K562 (cell line): ENCODE results near the gene DDX54. TPM values are rescaled to one million over a fixed set of nuclear protein-coding genes. Genes with fewer than 3 reads are reported as not detected.

Experiments used
- CBFB ChIP-seq: sonication (generic); formaldehyde crosslinking; IDR thresholded peaks from 2 replicates; pipeline ENCODE4 v1.4.0; 2020; ENCODE audit warnings: mild to moderate bottlenecking, missing genetic modification reagents
- CHAMP1 ChIP-seq: fragments of 450-650 bp; IDR thresholded peaks from 2 replicates; pipeline ENCODE4 v1.6.1; 2016; ENCODE audit warnings: mild to moderate bottlenecking
- HMGXB4 ChIP-seq: sonication (generic); formaldehyde crosslinking; IDR thresholded peaks from 2 replicates; pipeline ENCODE4 v1.8.1; 2023; ENCODE audit warnings: mild to moderate bottlenecking, missing genetic modification reagents
- MTA3 ChIP-seq: fragments of 450-650 bp; formaldehyde crosslinking; IDR thresholded peaks from 2 replicates; pipeline ENCODE4 v1.6.1; 2017; ENCODE audit warnings: mild to moderate bottlenecking, borderline replicate concordance
- NFYB ChIP-seq: IDR thresholded peaks from 2 replicates; pipeline ENCODE4 v1.6.1; 2011; ENCODE audit warnings: mild to moderate bottlenecking, moderate library complexity; ENCODE audit not compliant: insufficient read length; ENCODE audit errors: extremely low read depth
- PHF20 ChIP-seq: fragments of 450-650 bp; IDR thresholded peaks from 2 replicates; pipeline ENCODE4 v1.6.1; 2018; ENCODE audit not compliant: partially characterized antibody
- SAFB2 ChIP-seq: fragments of 200-400 bp; formaldehyde crosslinking; IDR thresholded peaks from 2 replicates; pipeline ENCODE4 v1.6.1; 2018; ENCODE audit warnings: borderline replicate concordance, low read length, low read depth, moderate library complexity; ENCODE audit not compliant: severe bottlenecking
- STAT5B ChIP-seq: fragments of 250-450 bp; sonication (Bioruptor Pico); IDR thresholded peaks from 2 replicates; pipeline ENCODE4 v1.8.0; 2021; ENCODE audit warnings: mild to moderate bottlenecking, inconsistent platforms
- ZNF583 ChIP-seq: fragments of 250-450 bp; sonication (Bioruptor Pico); IDR thresholded peaks from 2 replicates; pipeline ENCODE4 v1.4.0; 2020
- ZNF639 ChIP-seq, 2 experiments: fragments of 200-800 bp in 1 of 2; sonication (Bioruptor generic) in 1 of 2; sonication (generic) in 1 of 2; formaldehyde crosslinking in 1 of 2; IDR thresholded peaks in 1 of 2; conservative IDR thresholded peaks in 1 of 2; 2 replicates each; pipeline versions ENCODE4 v1.5.0 to v1.6.1; 2016 to 2020; ENCODE audit warnings: missing compliant biosample characterization in 1 of 2, missing genetic modification characterization in 1 of 2, missing genetic modification reagents in 1 of 2
- polyA plus RNA-seq, 8 experiments: library from polyadenylated mRNA; depleted of rRNA in 4 of 8; stranded (reverse) in 5 of 8; unstranded in 3 of 8; fragments of >200 nt; fragmentation: Nextera tagmentation in 2 of 8; fragmentation: Illumina TruSeq in 1 of 8; extraction: Ambion mirVana in 2 of 8; extraction: Trizol in 1 of 8; gene quantifications; 2 replicates each; pipeline versions ENCODE4 v1.2.1 to v1.2.3, GENCODE V29; 2011 to 2014; ENCODE audit warnings: inconsistent platforms in 1 of 8, missing spikeins in 1 of 8
- total RNA-seq, 7 experiments: library from RNA; depleted of rRNA in 6 of 7; stranded (reverse); fragments of >200 nt in 6 of 7; fragmentation: Illumina TruSeq in 2 of 7; extraction: Trizol in 2 of 7; gene quantifications; 2 replicates each; pipeline versions ENCODE4 v1.2.1 to v1.2.3, GENCODE V29; 2011 to 2021; ENCODE audit warnings: low replicate concordance in 1 of 7
- TF ChIP-seq, protein P1 (sequence below): fragments of 150-350 bp; IDR thresholded peaks from 2 replicates; pipeline ENCODE4 v1.6.1; 2014; ENCODE audit warnings: low read depth, mild to moderate bottlenecking, low read length, borderline replicate concordance
- TF ChIP-seq, protein P2 (sequence below): fragments of 450-650 bp; formaldehyde crosslinking; IDR thresholded peaks from 2 replicates; pipeline ENCODE4 v1.4.0; 2020; ENCODE audit warnings: mild to moderate bottlenecking, mixed read lengths
- TF ChIP-seq, protein P3 (sequence below), 2 experiments: fragments of 450-650 bp; IDR thresholded peaks; 2 replicates each; pipeline ENCODE4 v1.6.1; 2016

DDX54 gene
- total and polyA plus RNA-seq, 9 of the 15 experiments (the other 6 are each of a cell fraction or from before 2014, with no cell fraction given), result 1.4 to 135 (median 51.4) TPM

DNA sequence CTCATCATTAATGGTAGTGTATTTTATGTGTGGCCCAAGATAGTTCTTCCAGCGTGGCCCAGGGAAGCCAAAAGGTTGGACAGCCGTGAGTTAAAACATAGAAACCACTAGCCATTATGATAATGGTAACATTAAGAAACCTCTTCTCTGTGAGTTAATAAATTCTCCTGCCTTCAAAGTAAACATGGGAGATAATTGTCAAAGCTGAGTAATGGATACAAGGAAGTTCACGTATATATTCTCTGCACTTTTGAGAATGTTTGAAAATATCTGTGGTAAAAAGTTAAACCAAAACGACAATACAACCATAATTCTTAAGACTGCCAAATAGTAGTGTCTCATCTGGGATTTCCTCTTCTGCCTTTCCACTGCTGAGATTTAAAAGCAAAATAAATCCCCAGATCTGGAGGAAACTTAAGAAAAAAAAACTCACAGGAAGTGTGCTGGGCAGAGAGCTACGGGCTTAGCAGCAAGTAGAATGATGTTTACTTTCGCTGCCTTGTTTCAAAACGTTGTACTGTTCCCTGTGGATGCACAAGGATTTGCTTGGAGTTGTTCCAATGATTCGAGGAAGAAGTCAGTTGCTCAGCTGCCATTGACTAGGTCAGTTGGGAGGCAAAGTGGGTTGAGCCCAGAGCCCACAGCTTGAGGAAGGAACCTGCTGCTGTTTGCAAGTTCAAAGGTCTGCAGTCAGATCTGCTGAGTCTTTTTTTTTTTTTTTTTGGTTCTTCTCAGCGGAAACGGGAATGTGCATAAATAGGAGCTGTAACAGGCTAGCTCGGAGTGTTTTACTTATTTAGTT lies 37.7 kb upstream of the DDX54 start (continued):
- TF ChIP-seq HMGXB4 (CRISPR knock-in tag) (no peak), CHAMP1 (no peak), PHF20 (no peak), CBFB (no peak), ZNF639 (CRISPR knock-in tag; conservative IDR thresholded peaks at IDR 0.05 in 1 of 2, IDR thresholded peaks at IDR 0.05 in 1 of 2) (no peak), STAT5B (CRISPR knock-in tag) (no peak), NFYB (no peak), MTA3 (no peak), SAFB2 (no peak), ZNF583 (CRISPR knock-in tag) (no peak)
- TF ChIP-seq, protein P1, sequence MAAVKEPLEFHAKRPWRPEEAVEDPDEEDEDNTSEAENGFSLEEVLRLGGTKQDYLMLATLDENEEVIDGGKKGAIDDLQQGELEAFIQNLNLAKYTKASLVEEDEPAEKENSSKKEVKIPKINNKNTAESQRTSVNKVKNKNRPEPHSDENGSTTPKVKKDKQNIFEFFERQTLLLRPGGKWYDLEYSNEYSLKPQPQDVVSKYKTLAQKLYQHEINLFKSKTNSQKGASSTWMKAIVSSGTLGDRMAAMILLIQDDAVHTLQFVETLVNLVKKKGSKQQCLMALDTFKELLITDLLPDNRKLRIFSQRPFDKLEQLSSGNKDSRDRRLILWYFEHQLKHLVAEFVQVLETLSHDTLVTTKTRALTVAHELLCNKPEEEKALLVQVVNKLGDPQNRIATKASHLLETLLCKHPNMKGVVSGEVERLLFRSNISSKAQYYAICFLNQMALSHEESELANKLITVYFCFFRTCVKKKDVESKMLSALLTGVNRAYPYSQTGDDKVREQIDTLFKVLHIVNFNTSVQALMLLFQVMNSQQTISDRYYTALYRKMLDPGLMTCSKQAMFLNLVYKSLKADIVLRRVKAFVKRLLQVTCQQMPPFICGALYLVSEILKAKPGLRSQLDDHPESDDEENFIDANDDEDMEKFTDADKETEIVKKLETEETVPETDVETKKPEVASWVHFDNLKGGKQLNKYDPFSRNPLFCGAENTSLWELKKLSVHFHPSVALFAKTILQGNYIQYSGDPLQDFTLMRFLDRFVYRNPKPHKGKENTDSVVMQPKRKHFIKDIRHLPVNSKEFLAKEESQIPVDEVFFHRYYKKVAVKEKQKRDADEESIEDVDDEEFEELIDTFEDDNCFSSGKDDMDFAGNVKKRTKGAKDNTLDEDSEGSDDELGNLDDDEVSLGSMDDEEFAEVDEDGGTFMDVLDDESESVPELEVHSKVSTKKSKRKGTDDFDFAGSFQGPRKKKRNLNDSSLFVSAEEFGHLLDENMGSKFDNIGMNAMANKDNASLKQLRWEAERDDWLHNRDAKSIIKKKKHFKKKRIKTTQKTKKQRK, result no peak
- TF ChIP-seq, protein P2, sequence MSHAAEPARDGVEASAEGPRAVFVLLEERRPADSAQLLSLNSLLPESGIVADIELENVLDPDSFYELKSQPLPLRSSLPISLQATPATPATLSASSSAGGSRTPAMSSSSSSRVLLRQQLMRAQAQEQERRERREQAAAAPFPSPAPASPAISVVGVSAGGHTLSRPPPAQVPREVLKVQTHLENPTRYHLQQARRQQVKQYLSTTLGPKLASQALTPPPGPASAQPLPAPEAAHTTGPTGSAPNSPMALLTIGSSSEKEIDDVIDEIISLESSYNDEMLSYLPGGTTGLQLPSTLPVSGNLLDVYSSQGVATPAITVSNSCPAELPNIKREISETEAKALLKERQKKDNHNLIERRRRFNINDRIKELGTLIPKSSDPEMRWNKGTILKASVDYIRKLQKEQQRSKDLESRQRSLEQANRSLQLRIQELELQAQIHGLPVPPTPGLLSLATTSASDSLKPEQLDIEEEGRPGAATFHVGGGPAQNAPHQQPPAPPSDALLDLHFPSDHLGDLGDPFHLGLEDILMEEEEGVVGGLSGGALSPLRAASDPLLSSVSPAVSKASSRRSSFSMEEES (CRISPR knock-in tag), result no peak
- TF ChIP-seq, protein P3, sequence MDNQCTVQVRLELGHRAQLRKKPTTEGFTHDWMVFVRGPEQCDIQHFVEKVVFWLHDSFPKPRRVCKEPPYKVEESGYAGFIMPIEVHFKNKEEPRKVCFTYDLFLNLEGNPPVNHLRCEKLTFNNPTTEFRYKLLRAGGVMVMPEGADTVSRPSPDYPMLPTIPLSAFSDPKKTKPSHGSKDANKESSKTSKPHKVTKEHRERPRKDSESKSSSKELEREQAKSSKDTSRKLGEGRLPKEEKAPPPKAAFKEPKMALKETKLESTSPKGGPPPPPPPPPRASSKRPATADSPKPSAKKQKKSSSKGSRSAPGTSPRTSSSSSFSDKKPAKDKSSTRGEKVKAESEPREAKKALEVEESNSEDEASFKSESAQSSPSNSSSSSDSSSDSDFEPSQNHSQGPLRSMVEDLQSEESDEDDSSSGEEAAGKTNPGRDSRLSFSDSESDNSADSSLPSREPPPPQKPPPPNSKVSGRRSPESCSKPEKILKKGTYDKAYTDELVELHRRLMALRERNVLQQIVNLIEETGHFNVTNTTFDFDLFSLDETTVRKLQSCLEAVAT (IDR thresholded peaks at IDR 0.05), result no peak
